KMS-11 (cell line): ENCODE results near the gene C14orf180.

Source experiments
- H2AFZ ChIP-seq: fragments of 200-600 bp; sonication (generic); 2 replicates; pipeline ENCODE4 v1.6.1; 2016; ENCODE audit warnings: antibody characterized with exemption, mixed run types, low read depth
- H3K27ac ChIP-seq: fragments of 200-600 bp; sonication (generic); 2 replicates; pipeline ENCODE4 v1.6.1; 2016; ENCODE audit warnings: mild to moderate bottlenecking, mixed run types
- H3K27me3 ChIP-seq: fragments of 200-600 bp; sonication (generic); 2 replicates; pipeline ENCODE4 v1.6.1; 2017; ENCODE audit warnings: mild to moderate bottlenecking, low read depth, mixed run types, moderate library complexity; ENCODE audit not compliant: insufficient read depth
- H3K36me3 ChIP-seq: fragments of 200-600 bp; sonication (generic); 2 replicates; pipeline ENCODE4 v1.6.1; 2017; ENCODE audit warnings: mild to moderate bottlenecking, mixed run types; ENCODE audit not compliant: insufficient read depth
- H3K4me1 ChIP-seq: fragments of 200-600 bp; sonication (generic); 2 replicates; pipeline ENCODE4 v1.6.1; 2016; ENCODE audit warnings: mild to moderate bottlenecking, low read depth, mixed run types; ENCODE audit not compliant: poor library complexity, severe bottlenecking
- H3K4me2 ChIP-seq: fragments of 200-600 bp; sonication (generic); 2 replicates; pipeline ENCODE4 v1.7.0; 2016; ENCODE audit warnings: mild to moderate bottlenecking, mixed run types
- H3K4me3 ChIP-seq: fragments of 200-600 bp; sonication (generic); IDR thresholded peaks from 2 replicates; pipeline ENCODE4 v1.6.1; 2017; ENCODE audit warnings: low read depth, low read length, mixed read lengths; ENCODE audit not compliant: insufficient read depth
- H3K79me2 ChIP-seq: fragments of 200-600 bp; sonication (generic); 2 replicates; pipeline ENCODE4 v1.6.1; 2016; ENCODE audit warnings: low read depth, mixed run types; ENCODE audit not compliant: insufficient read depth
- H3K9ac ChIP-seq: fragments of 200-600 bp; sonication (generic); 2 replicates; pipeline ENCODE4 v1.6.1; 2016; ENCODE audit warnings: mild to moderate bottlenecking, mixed run types
- H4K20me1 ChIP-seq: fragments of 200-600 bp; sonication (generic); 2 replicates; pipeline ENCODE4 v1.6.1; 2016; ENCODE audit warnings: mild to moderate bottlenecking, mixed run types; ENCODE audit not compliant: insufficient read depth
- CTCF ChIP-seq: fragments of 200-600 bp; sonication (generic); conservative IDR thresholded peaks from 2 replicates; pipeline ENCODE4 v1.6.1; 2017; ENCODE audit warnings: low read depth, mild to moderate bottlenecking, antibody characterized with exemption, low read length, moderate library complexity, mixed read lengths

Gene C14orf180

GRCh38 chr14:104586832-104587620 is 7.5 kb downstream of the C14orf180 start:
- H3K9ac ChIP-seq = no peak overlapping the region
- H3K4me1 ChIP-seq = no peaks in the 10 kb centered on the region
- H3K79me2 ChIP-seq = no peaks in the 10 kb centered on the region
- H2AFZ ChIP-seq = no peak overlapping the region
- TF ChIP-seq CTCF = no peak
- no peak overlapping the region for H3K27ac ChIP-seq
- H3K36me3 ChIP-seq = no peaks in the 10 kb centered on the region
- no peak overlapping the region for H3K4me2 ChIP-seq
- H3K4me3 ChIP-seq = no peak overlapping the region
- H4K20me1 ChIP-seq = no peaks in the 10 kb centered on the region
- H3K27me3 ChIP-seq = peaks cover 39% of the 10 kb centered on the region

GRCh38 chr14:104587641-104588040 is 8.1 kb downstream of the C14orf180 start:
- H3K27ac ChIP-seq = no peak overlapping the region
- no peak overlapping the region for H3K4me3 ChIP-seq
- no peak for TF ChIP-seq CTCF
- no peaks in the 10 kb centered on the region for H3K36me3 ChIP-seq
- no peaks in the 10 kb centered on the region for H4K20me1 ChIP-seq
- no peak overlapping the region for H3K9ac ChIP-seq
- no peaks in the 10 kb centered on the region for H3K79me2 ChIP-seq
- H3K4me2 ChIP-seq = no peak overlapping the region
- H3K4me1 ChIP-seq = no peaks in the 10 kb centered on the region
- H2AFZ ChIP-seq = no peak overlapping the region
- H3K27me3 ChIP-seq = peaks cover 42% of the 10 kb centered on the region

- H3K27ac ChIP-seq = no peak overlapping the region
- H3K4me1 ChIP-seq = no peaks in the 10 kb centered on the region
- no peaks in the 10 kb centered on the region for H4K20me1 ChIP-seq
- no peak overlapping the region for H3K4me3 ChIP-seq
- no peak overlapping the region for H3K9ac ChIP-seq
- no peaks in the 10 kb centered on the region for H3K36me3 ChIP-seq
- H2AFZ ChIP-seq = no peak overlapping the region
- no peak for TF ChIP-seq CTCF
- H3K27me3 ChIP-seq = peaks cover 39% of the 10 kb centered on the region
- no peaks in the 10 kb centered on the region for H3K79me2 ChIP-seq
- H3K4me2 ChIP-seq = no peak overlapping the region
These were observed 8.7 kb downstream of the C14orf180 start for GRCh38 chr14:104588066-104588857.

- Histone ChIP-seq H4K20me1 (no peaks in the 10 kb centered on the region), H3K27ac (no peak overlapping the region), H3K27me3 (peaks cover 41% of the 10 kb centered on the region), H3K36me3 (no peaks in the 10 kb centered on the region), H3K4me3 (no peak overlapping the region), H3K79me2 (no peaks in the 10 kb centered on the region), H2AFZ (no peak overlapping the region), H3K9ac (no peak overlapping the region), H3K4me2 (no peak overlapping the region), H3K4me1 (no peaks in the 10 kb centered on the region)
- no peak for TF ChIP-seq CTCF
These were observed 10.0 kb downstream of the C14orf180 start for GRCh38 chr14:104589338-104590195.
